ENCODE data around the gene ANKRD13D.
"Not testable (repeated sequence)": the region's sequence is repeated elsewhere in the genome, so short reads cannot be mapped to it uniquely, and the experiment has no call there.

ANKRD13D gene

GRCh38 chr11:67289226-67289650 lies at the start of gene ANKRD13D:
Gene ANKRD13D, plus strand, starts transcription at chr11:67289303. Its CDS starts 158 bp downstream, at chr11:67289461.
- no peak for DNase-seq (ENCODE audit: low read depth in 2 of 2, low spot score in 1 of 2)

GRCh38 chr11:67239783-67240575 lies 49.1 kb upstream of the ANKRD13D start:
- peak; percentile 85 to 89 for DNase-seq (ENCODE audit: low read depth in 2 of 2, low spot score in 1 of 2)

GRCh38 chr11:67240576-67241389 lies 48.3 kb upstream of the ANKRD13D start:
- peak; percentile 40 to 50 for DNase-seq (ENCODE audit: low read depth in 2 of 2, low spot score in 1 of 2)

GRCh38 chr11:67242548-67242947 lies 46.6 kb upstream of the ANKRD13D start:
- no peak for DNase-seq (ENCODE audit: low read depth in 2 of 2, low spot score in 1 of 2)

GRCh38 chr11:67243051-67243450 lies 46.1 kb upstream of the ANKRD13D start:
- no peak for DNase-seq (ENCODE audit: low read depth in 2 of 2, low spot score in 1 of 2)

DNA sequence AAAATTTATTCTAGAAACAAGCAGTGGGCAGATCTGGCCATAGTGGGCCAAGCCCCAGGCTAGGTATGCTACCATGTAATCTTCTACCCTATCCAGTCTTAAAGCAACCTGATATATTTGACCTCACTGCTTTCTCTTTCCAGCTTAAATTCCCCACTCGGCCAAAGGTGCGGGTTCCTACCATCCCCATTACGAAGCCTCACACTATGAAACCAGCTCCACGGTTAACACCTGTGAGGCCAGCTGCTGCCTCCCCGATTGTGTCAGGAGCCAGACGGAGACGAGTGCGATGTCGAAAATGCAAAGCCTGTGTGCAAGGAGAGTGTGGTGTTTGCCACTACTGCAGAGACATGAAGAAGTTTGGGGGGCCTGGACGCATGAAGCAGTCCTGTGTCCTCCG lies 44.1 kb upstream of the ANKRD13D start:
- no peak for DNase-seq (ENCODE audit: low read depth in 2 of 2, low spot score in 1 of 2)

- DNase-seq (ENCODE audit: low read depth in 2 of 2, low spot score in 1 of 2), result no peak
Measured at GRCh38 chr11:67247946-67248550, 41.1 kb upstream of the ANKRD13D start.

DNA sequence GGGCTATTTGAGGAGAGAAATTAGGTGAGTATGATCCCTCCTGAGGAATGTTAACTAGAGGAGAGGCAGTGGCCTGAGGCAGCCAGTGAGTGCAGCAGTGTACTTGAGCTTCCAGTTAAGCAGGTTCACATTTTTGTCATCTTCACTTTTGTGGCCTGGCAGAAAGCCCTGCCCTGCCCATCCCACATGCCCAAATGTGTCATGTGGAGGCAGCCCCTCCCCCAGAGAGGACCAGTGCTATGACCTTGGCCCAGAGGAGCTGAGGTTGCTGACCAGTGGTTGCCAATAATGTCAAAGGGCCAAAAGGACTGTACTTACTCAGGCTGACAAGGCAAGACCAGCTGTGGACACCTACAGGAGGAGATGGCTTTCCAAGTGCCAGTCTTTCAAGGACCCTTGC lies 40.5 kb upstream of the ANKRD13D start:
- DNase-seq (ENCODE audit: low read depth in 2 of 2, low spot score in 1 of 2), result no peak

- no peak for DNase-seq (ENCODE audit: low read depth in 2 of 2, low spot score in 1 of 2)
Measured at GRCh38 chr11:67250059-67251043, 38.8 kb upstream of the ANKRD13D start.

- DNase-seq (ENCODE audit: low read depth in 2 of 2, low spot score in 1 of 2), result no peak
Measured at GRCh38 chr11:67251841-67252240, 37.3 kb upstream of the ANKRD13D start.

DNA sequence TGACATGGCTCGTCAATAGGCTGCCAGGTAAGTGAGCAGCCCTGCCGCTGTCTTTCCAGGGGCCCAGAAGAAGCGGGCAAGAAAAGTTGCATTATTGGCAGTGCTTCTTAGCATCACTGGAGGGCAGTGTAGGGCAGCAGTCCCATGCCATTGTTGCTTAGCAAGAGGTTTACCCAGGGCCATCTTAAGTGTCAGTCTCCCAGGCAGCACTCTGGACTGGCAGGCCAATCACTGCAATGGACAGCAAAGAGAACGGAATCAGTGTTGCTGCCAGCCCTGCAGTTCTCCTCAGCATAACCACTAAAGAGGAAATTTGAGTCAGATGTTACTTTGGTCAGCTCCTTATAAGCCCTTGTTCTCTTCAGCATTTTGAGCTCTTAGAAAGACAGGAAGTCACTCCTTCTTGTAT lies 36.3 kb upstream of the ANKRD13D start:
- no peak for DNase-seq (ENCODE audit: low read depth in 2 of 2, low spot score in 1 of 2)

DNA sequence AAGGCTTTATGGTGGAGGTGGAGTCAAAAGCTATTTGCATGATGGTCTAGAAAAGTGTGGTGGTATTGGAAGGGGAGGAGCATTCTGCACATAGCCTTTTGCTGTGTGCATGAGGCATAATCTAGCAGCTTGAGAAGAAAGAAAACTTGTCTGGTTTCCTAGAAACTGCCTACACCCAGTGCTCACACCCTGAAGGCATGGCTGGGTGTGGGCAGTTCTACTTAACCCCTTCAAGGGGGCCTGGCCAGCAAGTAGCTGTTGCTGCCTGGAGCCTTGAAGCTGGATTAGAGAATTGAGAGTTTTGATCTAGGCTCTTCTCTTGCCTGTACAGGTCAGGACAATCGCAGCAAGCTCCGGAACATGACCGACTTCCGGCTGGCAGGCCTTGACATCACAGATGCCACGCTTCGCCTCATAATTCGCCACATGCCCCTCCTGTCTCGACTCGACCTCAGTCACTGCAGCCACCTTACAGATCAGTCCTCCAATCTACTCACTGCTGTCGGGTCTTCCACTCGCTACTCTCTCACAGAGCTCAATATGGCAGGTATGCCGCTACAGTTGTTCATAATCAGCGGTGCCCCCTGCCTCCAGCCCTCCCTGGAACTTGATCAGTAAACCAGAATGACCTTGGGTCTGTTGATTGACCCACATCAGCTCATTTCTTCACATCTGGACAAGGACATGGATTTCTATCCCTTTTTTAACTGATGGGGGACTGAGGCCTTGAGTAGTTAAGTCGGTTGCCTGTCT lies 35.1 kb upstream of the ANKRD13D start:
- DNase-seq (ENCODE audit: low read depth in 2 of 2, low spot score in 1 of 2), result no peak

DNA sequence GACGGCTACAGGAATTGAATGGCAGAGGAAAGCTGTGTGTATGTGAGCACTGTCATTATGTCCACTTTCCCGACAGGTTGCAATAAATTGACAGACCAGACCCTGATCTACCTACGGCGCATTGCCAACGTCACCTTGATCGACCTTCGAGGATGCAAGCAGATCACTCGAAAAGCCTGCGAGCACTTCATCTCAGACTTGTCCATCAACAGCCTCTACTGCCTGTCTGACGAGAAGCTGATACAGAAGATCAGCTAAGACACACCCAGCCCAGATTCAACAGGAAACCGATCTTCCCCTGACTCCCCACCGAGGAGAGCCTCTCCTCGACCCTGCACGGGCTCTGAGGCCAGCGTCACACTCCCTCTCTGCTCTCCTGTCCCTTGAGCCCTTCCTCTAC lies 34.3 kb upstream of the ANKRD13D start:
- no peak for DNase-seq (ENCODE audit: low read depth in 2 of 2, low spot score in 1 of 2)

GRCh38 chr11:67255353-67255752 lies 33.8 kb upstream of the ANKRD13D start:
- no peak for DNase-seq (ENCODE audit: low read depth in 2 of 2, low spot score in 1 of 2)

GRCh38 chr11:67255864-67256263 lies 33.2 kb upstream of the ANKRD13D start:
- DNase-seq (ENCODE audit: low read depth in 2 of 2, low spot score in 1 of 2), result no peak

DNA sequence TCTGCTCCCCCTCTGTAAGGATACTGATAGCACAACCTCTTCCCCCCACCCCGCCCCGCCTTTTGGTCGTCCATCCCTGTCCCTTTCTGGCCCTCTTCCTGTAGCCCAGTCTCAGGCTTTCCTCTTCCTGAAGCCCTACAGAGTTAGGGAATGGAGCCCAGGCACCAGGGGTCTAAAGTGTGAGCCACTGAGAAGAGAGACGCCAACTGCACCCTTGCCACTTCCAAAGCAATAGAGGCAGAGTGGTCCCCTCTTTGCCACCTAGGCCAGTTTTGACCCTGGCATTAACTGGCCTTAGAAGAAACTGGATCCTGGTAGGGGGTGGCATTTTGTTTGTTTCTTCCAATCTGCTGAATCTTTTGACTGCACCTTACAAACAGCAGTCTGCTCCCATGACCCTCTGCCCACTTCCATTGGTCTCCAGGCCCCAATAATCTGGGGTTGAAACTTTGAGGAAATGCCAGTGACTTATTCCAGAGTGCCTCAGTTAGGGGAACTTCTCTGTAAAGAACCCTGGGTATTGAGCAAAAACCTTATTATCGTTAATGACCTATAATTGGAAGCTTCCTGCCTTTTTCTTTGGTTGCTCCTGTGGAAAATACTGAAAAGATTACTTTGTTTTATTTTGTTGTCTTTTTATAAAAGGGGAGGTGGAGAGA lies 32.5 kb upstream of the ANKRD13D start:
- DNase-seq (ENCODE audit: low read depth in 2 of 2, low spot score in 1 of 2), result no peak

- no peak for DNase-seq (ENCODE audit: low read depth in 2 of 2, low spot score in 1 of 2)
Measured at GRCh38 chr11:67260406-67260805, 28.7 kb upstream of the ANKRD13D start.

GRCh38 chr11:67260885-67261639 lies 28.0 kb upstream of the ANKRD13D start:
- not testable (repeated sequence) for DNase-seq (ENCODE audit: low read depth in 2 of 2, low spot score in 1 of 2)

- no peak for DNase-seq (ENCODE audit: low read depth in 2 of 2, low spot score in 1 of 2)
Measured at GRCh38 chr11:67261640-67261945, 27.5 kb upstream of the ANKRD13D start.
